Retinal pigment epithelial cell (primary cell): ENCODE results near the gene LRP2.

Experiments
- DNase-seq: peaks from one replicate; pipeline ENCODE4 v3.0.0-alpha.2; 2010; ENCODE audit warnings: low read depth
- H3K4me3 ChIP-seq: 2 replicates; pipeline ENCODE4 v1.5.1; 2011; ENCODE audit warnings: mild to moderate bottlenecking, low read length, control low read depth, moderate library complexity
- TF ChIP-seq, protein P1 (sequence below): conservative IDR thresholded peaks from 2 replicates; pipeline ENCODE4 v1.5.1; 2011; ENCODE audit warnings: low read depth, low read length, control low read depth, inconsistent platforms

The LRP2 gene

DNA sequence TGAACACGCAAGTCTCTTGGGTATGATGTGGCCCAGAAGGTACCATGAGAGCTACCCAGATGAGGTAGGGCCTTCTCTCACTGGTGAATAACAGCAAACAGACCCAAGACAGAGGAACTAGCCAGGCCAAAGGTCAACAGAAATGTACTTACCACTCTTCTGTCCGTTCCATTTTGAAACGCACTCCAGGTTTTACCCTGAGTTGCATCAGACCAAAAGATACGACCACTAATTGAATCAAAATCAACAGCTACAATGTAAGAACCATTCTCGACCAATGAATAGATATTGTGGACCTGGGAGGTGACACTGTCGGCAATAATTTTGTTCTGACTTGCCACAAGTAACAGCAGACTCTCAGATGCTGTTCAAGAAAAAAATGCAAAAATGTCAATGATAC is 124.4 kb downstream of the LRP2 start:
- no peak for DNase-seq
- H3K4me3 ChIP-seq, result no peak overlapping the region
- TF ChIP-seq, protein P1, sequence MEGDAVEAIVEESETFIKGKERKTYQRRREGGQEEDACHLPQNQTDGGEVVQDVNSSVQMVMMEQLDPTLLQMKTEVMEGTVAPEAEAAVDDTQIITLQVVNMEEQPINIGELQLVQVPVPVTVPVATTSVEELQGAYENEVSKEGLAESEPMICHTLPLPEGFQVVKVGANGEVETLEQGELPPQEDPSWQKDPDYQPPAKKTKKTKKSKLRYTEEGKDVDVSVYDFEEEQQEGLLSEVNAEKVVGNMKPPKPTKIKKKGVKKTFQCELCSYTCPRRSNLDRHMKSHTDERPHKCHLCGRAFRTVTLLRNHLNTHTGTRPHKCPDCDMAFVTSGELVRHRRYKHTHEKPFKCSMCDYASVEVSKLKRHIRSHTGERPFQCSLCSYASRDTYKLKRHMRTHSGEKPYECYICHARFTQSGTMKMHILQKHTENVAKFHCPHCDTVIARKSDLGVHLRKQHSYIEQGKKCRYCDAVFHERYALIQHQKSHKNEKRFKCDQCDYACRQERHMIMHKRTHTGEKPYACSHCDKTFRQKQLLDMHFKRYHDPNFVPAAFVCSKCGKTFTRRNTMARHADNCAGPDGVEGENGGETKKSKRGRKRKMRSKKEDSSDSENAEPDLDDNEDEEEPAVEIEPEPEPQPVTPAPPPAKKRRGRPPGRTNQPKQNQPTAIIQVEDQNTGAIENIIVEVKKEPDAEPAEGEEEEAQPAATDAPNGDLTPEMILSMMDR, result no peak

DNA sequence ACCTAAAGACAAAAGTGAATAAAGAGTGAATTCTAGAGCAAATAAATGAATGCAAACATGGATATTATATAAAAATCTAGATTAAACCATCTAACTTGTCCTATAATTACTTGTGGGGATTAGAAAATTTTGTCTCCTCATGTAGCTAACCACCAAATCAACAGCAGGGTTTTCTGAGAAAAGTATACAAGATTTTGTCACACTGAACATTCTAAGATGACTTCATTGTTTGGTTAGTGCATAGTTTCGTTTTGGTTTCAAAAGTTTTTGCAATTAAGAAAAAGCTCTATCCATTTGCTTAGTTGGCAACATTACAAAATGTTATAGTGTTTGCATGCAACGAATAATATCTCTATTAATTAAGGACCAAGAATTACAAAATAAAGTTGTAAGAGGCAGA is 125.0 kb downstream of the LRP2 start:
- TF ChIP-seq, protein P1, result no peak
- no peak overlapping the region for H3K4me3 ChIP-seq
- no peak for DNase-seq

DNA sequence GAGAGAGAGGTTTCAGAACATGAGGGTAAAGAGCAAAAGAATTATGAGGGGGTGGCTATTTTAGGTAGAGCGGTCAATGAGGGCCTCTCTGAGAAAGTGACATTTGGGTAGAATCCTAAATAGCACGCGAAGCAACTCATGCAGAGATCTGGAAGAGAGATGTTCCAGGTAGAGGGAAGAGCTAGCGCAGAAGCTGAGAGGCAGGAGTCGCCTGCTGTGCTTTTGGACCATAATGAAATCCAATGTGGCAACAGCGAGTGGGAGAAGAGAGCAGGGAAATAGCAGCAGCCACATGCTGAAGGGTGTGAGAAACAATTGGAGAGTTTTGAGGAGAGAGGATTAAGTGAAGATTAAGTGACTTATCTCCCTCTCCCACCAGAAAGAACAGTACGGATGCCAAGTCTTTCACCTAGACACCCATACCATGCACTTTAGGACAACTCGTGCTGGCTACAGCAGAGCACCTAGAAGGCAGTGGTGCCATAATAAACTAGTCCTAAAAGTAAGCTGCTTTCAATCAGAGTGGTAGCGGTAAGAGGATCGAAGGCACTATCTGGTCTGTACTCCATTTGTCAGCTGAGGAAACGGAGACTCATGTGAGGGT is 129.7 kb downstream of the LRP2 start:
- TF ChIP-seq, protein P1, result no peak
- no peak overlapping the region for H3K4me3 ChIP-seq
- DNase-seq, result no peak

DNA sequence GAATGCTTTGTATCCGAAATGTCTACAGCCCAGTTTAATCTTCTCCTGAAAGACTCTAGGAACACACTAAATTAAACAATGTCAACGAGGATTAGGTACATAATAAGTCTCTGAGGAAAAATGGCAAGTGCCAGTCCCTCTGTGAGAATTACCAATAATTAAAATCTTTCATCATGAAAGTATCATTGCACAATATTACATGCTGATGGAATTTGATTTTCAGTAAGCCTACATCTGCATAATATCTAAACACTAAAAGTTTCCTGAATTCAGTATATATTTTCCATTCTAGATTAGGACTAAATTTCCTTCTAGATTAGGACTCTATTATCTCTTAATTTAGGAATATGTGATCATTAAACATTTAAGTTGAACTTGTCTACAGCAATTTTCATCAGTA is 132.1 kb downstream of the LRP2 start:
- no peak for DNase-seq
- TF ChIP-seq, protein P1, result no peak
- H3K4me3 ChIP-seq, result no peak overlapping the region

DNA sequence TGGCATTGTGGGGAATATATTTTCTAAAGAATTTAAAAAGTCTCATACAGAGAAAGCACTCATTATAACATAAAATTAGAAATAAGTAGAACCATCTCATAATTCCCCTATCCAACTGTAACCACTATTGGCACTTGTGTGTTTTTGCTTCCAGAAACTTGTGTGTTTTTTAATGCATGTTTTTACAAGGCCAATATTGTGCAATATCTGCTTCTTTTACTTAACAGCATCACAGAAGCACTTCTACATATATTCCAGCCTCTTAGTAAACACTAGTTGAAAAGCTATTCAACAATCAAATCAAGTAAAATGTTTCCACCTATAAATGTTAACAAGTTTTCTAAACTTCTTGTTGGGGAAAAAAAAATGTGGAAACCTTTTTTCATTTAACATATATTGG is 132.7 kb downstream of the LRP2 start:
- no peak overlapping the region for H3K4me3 ChIP-seq
- no peak for DNase-seq
- TF ChIP-seq, protein P1, result no peak

GRCh38 chr2:169225906-169226305 is 136.4 kb downstream of the LRP2 start:
- DNase-seq, result no peak
- no peak overlapping the region for H3K4me3 ChIP-seq
- TF ChIP-seq, protein P1, result no peak

GRCh38 chr2:169225233-169225750 is 137.0 kb downstream of the LRP2 start:
- DNase-seq, result no peak
- TF ChIP-seq, protein P1, result no peak
- H3K4me3 ChIP-seq, result no peak overlapping the region
